ENCODE results near the gene NANOGP8. TPM values are rescaled to one million over a fixed set of nuclear protein-coding genes. Genes with fewer than 3 reads are reported as not detected.

NANOGP8 gene
- total and polyA plus RNA-seq, 4 donors, result 0.61 to 1.0 TPM; not detected in 2

DNA sequence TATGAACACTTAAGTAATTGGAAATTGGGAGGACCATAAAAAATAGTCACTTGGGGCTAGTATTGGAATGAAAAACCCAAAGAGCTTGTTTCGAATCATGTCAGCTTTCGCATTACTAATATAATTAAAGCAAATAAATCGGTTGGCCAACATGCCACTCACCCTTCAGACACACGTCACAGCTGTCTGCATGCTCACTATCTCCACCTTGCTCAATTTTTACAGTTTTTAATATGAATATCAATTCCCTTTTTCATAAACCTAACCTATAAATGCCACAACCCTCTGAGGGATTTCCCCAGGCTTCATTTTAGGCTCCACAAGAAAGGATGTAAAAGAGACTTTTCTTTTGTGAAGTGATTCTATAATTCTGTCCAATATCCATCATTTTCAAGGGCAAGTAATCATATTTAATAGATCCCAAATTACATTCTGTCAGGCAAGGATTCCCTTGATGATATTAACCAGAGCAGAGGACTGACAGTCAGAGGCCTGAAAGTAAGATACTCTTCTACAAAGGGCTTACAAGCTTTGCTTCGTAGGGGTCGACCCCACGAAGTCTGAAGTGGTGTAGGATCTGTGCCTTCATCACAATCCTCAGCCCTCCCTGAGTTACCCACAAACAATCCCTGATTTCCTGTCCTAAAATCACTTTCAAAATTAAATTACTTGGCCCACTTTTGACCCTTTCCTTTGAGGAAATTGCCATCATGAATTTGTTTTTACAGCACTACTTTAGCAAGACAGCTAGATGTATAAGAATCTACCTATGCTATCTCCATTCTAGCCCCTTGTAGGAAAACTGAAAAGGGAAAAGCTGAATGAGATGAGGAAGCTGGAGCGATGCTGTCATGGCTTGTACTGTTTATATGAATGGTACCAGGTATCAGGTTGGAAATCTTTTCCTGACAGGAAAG, 44.5 kb downstream of the NANOGP8 start:
- Histone ChIP-seq H3K27me3 (ENCODE audit: control insufficient read depth, insufficient read depth, low read length) (no peaks in the 10 kb centered on the region), H3K4me3 (ENCODE audit: low read depth, low read length) (no peak overlapping the region), H3K36me3 (ENCODE audit: control insufficient read depth, insufficient read depth, low read length) (no peaks in the 10 kb centered on the region), H3K27ac (ENCODE audit: low read depth, low read length) (no peak overlapping the region), H3K9me3 (ENCODE audit: control insufficient read depth, insufficient read depth, low read length) (no peaks in the 10 kb centered on the region), H3K4me1 (ENCODE audit: control insufficient read depth, insufficient read depth, low read length) (no peaks in the 10 kb centered on the region)
- DNase-seq (ENCODE audit: low read depth in 4 of 6, low spot score in 6 of 6), result peak in 1 of 6 donors; percentile 8
- 91% methylated on average over 4 of the region's 8 CpGs for WGBS (ENCODE audit: insufficient coverage)

DNA sequence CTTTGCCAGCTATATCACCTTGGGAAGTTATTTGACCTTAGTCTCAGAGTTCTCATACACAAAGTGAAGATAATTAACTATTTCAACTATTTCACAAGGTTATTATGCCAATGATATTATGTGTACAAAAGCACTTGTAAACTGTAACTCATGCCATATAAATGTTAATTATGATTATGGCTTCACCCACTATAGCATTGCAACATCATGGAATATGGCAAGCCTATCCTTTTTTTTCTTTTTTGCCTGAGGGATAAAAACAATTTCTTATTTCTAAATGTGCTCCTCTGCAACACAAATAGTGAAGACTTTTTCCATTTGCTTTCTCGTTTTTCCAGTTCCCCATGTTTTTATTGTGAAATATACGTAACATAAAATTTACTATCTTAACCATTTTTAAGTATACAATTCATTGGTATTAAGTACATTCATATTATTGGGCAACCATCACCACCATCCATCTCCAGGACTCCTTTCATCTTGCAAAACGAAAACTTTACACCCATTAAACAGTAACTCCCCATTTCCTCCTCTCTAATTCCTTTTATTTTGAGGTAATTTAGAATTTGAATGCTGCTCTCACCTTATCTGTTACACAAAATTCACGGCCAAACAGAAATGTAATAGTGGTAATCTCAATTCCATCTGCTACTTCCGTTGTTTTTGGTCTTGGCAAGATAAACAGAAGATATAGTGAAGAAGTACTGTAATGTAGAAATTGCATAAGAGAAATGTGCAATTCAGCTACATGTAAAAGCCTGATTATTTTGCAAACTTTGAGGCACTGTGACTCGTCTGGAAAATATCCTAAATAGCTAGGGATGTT, 46.3 kb downstream of the NANOGP8 start:
- WGBS (ENCODE audit: insufficient coverage), result no CpG with 5 or more reads among the region's 6 CpGs

More for the DNA sequence above, 46.3 kb downstream of the NANOGP8 start:
- Histone ChIP-seq H3K4me1 (ENCODE audit: control insufficient read depth, insufficient read depth, low read length) (no peaks in the 10 kb centered on the region), H3K9me3 (ENCODE audit: control insufficient read depth, insufficient read depth, low read length) (no peaks in the 10 kb centered on the region), H3K27ac (ENCODE audit: low read depth, low read length) (no peak overlapping the region), H3K27me3 (ENCODE audit: control insufficient read depth, insufficient read depth, low read length) (no peaks in the 10 kb centered on the region), H3K4me3 (ENCODE audit: low read depth, low read length) (no peak overlapping the region), H3K36me3 (ENCODE audit: control insufficient read depth, insufficient read depth, low read length) (no peaks in the 10 kb centered on the region)
- DNase-seq (ENCODE audit: low read depth in 4 of 6, low spot score in 6 of 6), result no peak

Other genes starting within 250 kb of the NANOGP8 start
- gene AQR, start 115.6 kb downstream of the NANOGP8 start, total RNA-seq, result 10 to 100 TPM; 38.8 to 45.1 TPM
- 10 to 100 TPM; 24.2 to 27.9 TPM for gene AQR, start 115.6 kb downstream of the NANOGP8 start, polyA plus RNA-seq (ENCODE audit: insufficient read length in 2 of 2)
- 10 to 100 TPM; 32.7 to 78.8 TPM for gene ZNF770, start 97.0 kb downstream of the NANOGP8 start, total RNA-seq
- gene ZNF770, start 97.0 kb downstream of the NANOGP8 start, polyA plus RNA-seq (ENCODE audit: insufficient read length in 2 of 2), result 10 to 100 TPM; 32.5 to 48.9 TPM